Measurements from ENCODE around the gene OLAH.

DNA sequence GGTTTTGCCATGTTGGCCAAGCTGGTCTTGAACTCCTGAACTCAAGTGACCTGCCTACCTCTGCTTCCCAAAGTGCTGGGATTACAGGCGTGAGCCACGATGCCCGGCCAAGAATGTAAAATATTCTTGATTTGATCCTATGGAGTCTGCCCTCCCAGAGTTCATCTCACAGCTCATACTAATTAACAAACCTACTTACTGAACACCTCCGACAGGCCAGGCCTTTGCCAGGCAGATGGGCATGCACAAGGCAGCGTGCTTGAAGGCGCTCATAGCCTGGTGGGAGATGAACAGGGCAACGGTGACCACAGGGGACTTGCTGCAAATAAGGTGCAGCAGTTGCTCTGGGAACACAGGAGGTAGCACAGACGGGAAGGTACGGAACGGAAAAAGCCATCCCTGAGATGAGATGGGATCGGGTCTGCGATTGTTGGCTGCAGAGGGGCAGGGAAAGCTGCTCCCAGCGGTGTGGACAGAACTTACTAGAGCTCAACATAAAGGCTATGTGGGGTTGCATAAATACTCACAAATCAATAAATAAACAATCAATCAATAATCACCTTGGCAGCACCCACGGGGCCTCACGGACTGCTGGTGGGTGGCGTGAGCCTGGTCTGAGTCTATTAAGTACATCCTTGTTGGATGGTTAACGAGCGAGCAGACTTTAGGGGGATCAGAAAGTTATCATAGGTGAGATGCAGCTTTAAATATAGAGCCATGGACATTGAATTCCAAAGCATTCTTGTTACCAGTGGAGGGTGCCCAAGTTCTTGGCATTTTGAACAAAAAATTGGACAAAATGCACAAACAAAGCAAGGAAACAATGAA is 40.1 kb downstream of the OLAH start:
- TF ChIP-seq, protein P1, sequence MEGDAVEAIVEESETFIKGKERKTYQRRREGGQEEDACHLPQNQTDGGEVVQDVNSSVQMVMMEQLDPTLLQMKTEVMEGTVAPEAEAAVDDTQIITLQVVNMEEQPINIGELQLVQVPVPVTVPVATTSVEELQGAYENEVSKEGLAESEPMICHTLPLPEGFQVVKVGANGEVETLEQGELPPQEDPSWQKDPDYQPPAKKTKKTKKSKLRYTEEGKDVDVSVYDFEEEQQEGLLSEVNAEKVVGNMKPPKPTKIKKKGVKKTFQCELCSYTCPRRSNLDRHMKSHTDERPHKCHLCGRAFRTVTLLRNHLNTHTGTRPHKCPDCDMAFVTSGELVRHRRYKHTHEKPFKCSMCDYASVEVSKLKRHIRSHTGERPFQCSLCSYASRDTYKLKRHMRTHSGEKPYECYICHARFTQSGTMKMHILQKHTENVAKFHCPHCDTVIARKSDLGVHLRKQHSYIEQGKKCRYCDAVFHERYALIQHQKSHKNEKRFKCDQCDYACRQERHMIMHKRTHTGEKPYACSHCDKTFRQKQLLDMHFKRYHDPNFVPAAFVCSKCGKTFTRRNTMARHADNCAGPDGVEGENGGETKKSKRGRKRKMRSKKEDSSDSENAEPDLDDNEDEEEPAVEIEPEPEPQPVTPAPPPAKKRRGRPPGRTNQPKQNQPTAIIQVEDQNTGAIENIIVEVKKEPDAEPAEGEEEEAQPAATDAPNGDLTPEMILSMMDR (IDR thresholded peaks at IDR 0.05): no peak
- no peak for TF ChIP-seq POLR2A (IDR thresholded peaks at IDR 0.05)
